ENCODE results near the gene PIK3C2A. TPM values are rescaled to one million over a fixed set of nuclear protein-coding genes. Genes with fewer than 3 reads are reported as not detected.

Gene PIK3C2A
- polyA plus RNA-seq, 3 donors: 5.3 to 9.3 (median 6.0) TPM

DNA sequence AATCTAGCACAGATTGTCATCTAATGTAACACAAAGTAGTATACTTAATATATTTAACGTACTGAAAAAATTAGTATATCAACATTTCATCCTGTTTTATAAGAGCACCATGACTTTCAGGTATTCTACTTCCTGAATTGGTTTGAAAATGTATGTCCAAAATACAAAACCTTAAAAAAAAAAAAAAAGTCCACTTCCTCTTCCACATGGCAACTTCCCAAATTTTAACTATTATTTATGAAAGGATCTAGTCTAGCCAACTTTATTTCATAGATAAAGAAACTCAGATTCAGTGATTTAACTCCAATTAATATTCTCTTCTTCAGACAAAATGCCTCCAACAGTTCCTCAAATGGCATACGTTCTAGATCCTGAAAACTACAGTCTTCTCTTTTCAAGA lies 44.0 kb downstream of the PIK3C2A start:
- peak; percentile 15 to 47 (median 37) for DNase-seq
- no peak overlapping the region for H2AFZ ChIP-seq (ENCODE audit: insufficient read depth, low read depth, low read length, poor library complexity, severe bottlenecking)
- intact Hi-C loops (cut with micrococcal nuclease): no loop called here
- no peak overlapping the region for H3K9ac ChIP-seq (ENCODE audit: insufficient read depth, low read length, poor library complexity, severe bottlenecking)
- Mint-ChIP-seq H3K27ac (peak overlapping the region; percentile 44 to 89 (median 81)), H3K36me3 (peaks cover 20% of the 10 kb centered on the region in 2 donors), H3K27me3 (ENCODE audit: low read depth in 3 of 3) (peaks cover 0 to 2% (median 0%) of the 10 kb centered on the region in 3 donors), H3K4me3 (peak overlapping the region in 1 of 2 donors; percentile 65), H3K9me3 (no peaks in the 10 kb centered on the region), H3K4me1 (peaks cover 62% of the 10 kb centered on the region)
- H4K20me1 ChIP-seq (ENCODE audit: insufficient read depth, low read length): no peaks in the 10 kb centered on the region
- no peaks in the 10 kb centered on the region for H3K27me3 ChIP-seq (ENCODE audit: control insufficient read depth in 2 of 2, insufficient read depth in 2 of 2, low read length in 2 of 2)
- H3K27ac ChIP-seq (ENCODE audit: low read depth in 1 of 2, low read length in 2 of 2): peak overlapping the region; percentile 45 to 52
- H3K4me2 ChIP-seq (replicated peaks; ENCODE audit: extremely low read depth, low read length, poor library complexity, severe bottlenecking): peak overlapping the region; percentile 53
- H3K36me3 ChIP-seq (replicated peaks in 1 of 2; ENCODE audit: control insufficient read depth in 1 of 2, insufficient read depth in 2 of 2, low read length in 2 of 2): peaks cover 3 to 14% of the 10 kb centered on the region in 2 donors
- H3K79me2 ChIP-seq (ENCODE audit: insufficient read depth, low read length): peaks cover 48% of the 10 kb centered on the region
- WGBS (ENCODE audit: insufficient coverage): 0% methylated on average over 1 of the region's 2 CpGs
- H3K4me1 ChIP-seq (ENCODE audit: control insufficient read depth in 1 of 2, insufficient read depth in 2 of 2, low read length in 2 of 2): peaks cover 52 to 64% of the 10 kb centered on the region in 2 donors
- TF ChIP-seq, protein P1, sequence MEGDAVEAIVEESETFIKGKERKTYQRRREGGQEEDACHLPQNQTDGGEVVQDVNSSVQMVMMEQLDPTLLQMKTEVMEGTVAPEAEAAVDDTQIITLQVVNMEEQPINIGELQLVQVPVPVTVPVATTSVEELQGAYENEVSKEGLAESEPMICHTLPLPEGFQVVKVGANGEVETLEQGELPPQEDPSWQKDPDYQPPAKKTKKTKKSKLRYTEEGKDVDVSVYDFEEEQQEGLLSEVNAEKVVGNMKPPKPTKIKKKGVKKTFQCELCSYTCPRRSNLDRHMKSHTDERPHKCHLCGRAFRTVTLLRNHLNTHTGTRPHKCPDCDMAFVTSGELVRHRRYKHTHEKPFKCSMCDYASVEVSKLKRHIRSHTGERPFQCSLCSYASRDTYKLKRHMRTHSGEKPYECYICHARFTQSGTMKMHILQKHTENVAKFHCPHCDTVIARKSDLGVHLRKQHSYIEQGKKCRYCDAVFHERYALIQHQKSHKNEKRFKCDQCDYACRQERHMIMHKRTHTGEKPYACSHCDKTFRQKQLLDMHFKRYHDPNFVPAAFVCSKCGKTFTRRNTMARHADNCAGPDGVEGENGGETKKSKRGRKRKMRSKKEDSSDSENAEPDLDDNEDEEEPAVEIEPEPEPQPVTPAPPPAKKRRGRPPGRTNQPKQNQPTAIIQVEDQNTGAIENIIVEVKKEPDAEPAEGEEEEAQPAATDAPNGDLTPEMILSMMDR (IDR thresholded peaks at IDR 0.05): no peak
- H3K9me3 ChIP-seq (replicated peaks in 1 of 2; ENCODE audit: control insufficient read depth in 1 of 2, insufficient read depth in 1 of 2, low read length in 2 of 2): no peaks in the 10 kb centered on the region
- peak overlapping the region in 1 of 3 experiments; percentile 56 for H3K4me3 ChIP-seq (replicated peaks in 1 of 3; ENCODE audit: low read depth in 2 of 3, low read length in 3 of 3)

GRCh38 chr11:17163291-17163690 lies 44.5 kb downstream of the PIK3C2A start:
- peaks cover 52 to 64% of the 10 kb centered on the region in 2 donors for H3K4me1 ChIP-seq (ENCODE audit: control insufficient read depth in 1 of 2, insufficient read depth in 2 of 2, low read length in 2 of 2)
- H3K9me3 ChIP-seq (replicated peaks in 1 of 2; ENCODE audit: control insufficient read depth in 1 of 2, insufficient read depth in 1 of 2, low read length in 2 of 2): no peaks in the 10 kb centered on the region
- TF ChIP-seq, protein P1 (IDR thresholded peaks at IDR 0.05): no peak
- peaks cover 48% of the 10 kb centered on the region for H3K79me2 ChIP-seq (ENCODE audit: insufficient read depth, low read length)
- H3K4me2 ChIP-seq (replicated peaks; ENCODE audit: extremely low read depth, low read length, poor library complexity, severe bottlenecking): peak overlapping the region; percentile 53
- peak overlapping the region; percentile 45 to 52 for H3K27ac ChIP-seq (ENCODE audit: low read depth in 1 of 2, low read length in 2 of 2)
- intact Hi-C loops (cut with micrococcal nuclease): no loop called here
- peaks cover 0 to 2% (median 0%) of the 10 kb centered on the region in 3 donors for H3K27me3 Mint-ChIP-seq (ENCODE audit: low read depth in 3 of 3)
- DNase-seq: no peak
- no peak overlapping the region for H3K9ac ChIP-seq (ENCODE audit: insufficient read depth, low read length, poor library complexity, severe bottlenecking)
- H3K27ac Mint-ChIP-seq: peak overlapping the region; percentile 44 to 89 (median 81)
- no peaks in the 10 kb centered on the region for H3K27me3 ChIP-seq (ENCODE audit: control insufficient read depth in 2 of 2, insufficient read depth in 2 of 2, low read length in 2 of 2)
- no peaks in the 10 kb centered on the region for H3K9me3 Mint-ChIP-seq
- peak overlapping the region in 1 of 3 experiments; percentile 56 for H3K4me3 ChIP-seq (replicated peaks in 1 of 3; ENCODE audit: low read depth in 2 of 3, low read length in 3 of 3)
- peaks cover 0 to 10% of the 10 kb centered on the region in 2 donors for H3K36me3 ChIP-seq (replicated peaks in 1 of 2; ENCODE audit: control insufficient read depth in 1 of 2, insufficient read depth in 2 of 2, low read length in 2 of 2)
- H4K20me1 ChIP-seq (ENCODE audit: insufficient read depth, low read length): no peaks in the 10 kb centered on the region
- WGBS (ENCODE audit: insufficient coverage): 80% methylated on average over 2 of the region's 5 CpGs
- H3K4me3 Mint-ChIP-seq: no peak overlapping the region
- H3K36me3 Mint-ChIP-seq: peaks cover 16% of the 10 kb centered on the region in 2 donors
- no peak overlapping the region for H2AFZ ChIP-seq (ENCODE audit: insufficient read depth, low read depth, low read length, poor library complexity, severe bottlenecking)
- peaks cover 62% of the 10 kb centered on the region for H3K4me1 Mint-ChIP-seq
